Adipose tissue (tissue), 3 donors: ENCODE measurements around the gene CDC42BPB. TPM values are rescaled to one million over a fixed set of nuclear protein-coding genes. Genes with fewer than 3 reads are reported as not detected.

Source experiments
- H3K27ac ChIP-seq: one replicate; pipeline ENCODE4 v1.5.1; 2013; ENCODE audit warnings: low read depth, low read length
- WGBS, 3 donors: extraction: QIAGEN DNeasy Blood & Tissue Kit; methylation state at CpG; one replicate each; pipeline ENCODE4 v1.1.7; 2013; 5-methylcytosine and 5-hydroxymethylcytosine counted together
- polyA plus RNA-seq, 3 donors: library from polyadenylated mRNA; stranded (reverse); fragments of 200-250 nt; gene quantifications; one replicate each; pipeline ENCODE4 v1.2.3, GENCODE V29; 2013
- donor health status: healthy with polysubstance abuse.
- donor health status: Bipolar disorder and iron deficiency.
- donor health status: healthy.

The CDC42BPB gene
- polyA plus RNA-seq, 3 donors: 22.8 to 53.5 (median 39.0) TPM

DNA sequence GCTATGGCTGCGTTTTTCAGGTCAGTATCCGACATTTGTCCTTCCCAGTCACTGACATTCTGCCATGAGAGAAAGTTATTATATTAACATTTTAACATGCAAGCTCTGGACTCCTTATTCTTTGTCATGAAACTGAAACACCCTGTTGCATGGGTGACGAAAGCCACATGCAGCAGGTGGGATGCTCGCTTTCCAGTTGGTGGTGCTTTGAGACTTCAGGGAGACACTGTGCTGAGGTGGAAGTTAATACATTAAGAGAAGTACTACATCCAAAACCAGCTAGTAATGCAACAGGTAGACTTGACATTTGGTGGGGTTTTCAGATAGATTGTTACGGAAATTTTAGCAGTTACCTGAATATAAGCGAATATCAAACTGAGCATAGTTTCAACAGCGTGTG lies 167.7 kb downstream of the CDC42BPB start:
- H3K27ac ChIP-seq: no peak overlapping the region
- WGBS, 3 donors: 95 to 98% (median 97%) methylated on average over 7 of the region's 7 CpGs

DNA sequence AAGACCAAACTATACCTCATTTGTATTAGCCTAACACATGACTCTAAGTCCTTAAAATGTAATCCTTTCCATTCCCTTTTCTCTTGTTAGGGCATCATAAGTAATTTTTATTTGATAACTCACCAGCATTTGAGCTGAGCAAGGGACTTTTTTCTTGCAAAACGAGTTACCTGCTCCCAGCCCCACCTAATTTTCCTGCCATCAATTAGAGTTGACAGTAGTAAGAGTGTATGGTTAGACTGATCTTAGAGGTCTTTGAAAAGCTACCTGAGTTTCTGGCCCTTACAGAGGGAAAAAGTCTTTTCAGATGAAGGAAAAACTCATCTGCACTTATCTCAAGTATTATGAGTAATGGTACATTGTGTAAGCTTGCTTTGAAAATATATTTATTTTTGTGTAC lies 168.6 kb downstream of the CDC42BPB start:
- 65 to 89% (median 81%) methylated on average over 1 of the region's 1 CpG for WGBS, 3 donors
- H3K27ac ChIP-seq: no peak overlapping the region

DNA sequence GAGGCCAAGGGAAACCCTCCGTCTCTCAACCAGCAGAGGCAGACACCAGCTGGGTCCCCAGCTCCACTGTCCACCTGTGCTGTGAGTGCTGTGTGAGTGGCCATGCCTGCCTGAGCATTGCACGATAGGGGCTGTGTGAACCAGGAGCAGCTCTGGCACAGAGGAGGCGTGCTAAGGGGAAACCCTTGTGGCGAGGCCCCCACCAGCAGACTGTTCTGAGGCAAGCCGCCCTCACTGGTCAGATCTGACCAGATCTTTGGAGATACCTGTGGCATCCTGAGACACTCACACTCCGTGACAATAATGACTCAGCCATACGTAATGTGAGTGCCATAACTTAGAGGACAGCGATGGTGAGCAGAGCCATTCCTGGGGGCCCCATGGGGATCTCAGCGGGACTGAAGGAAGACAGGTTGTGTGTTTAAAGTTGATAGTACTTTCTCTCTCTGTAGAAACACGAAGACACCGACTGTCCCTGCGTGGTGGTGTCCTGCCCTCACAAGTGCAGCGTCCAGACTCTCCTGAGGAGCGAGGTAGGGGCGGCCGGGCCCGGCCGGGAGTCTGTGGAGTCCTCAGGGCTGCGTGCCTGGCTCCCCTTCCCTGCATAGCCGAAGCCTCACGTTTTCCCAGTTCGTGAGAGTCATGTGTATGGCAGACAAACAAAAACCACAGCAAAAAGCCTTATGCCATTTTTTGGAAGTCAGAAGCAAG lies 171.5 kb downstream of the CDC42BPB start:
- WGBS, 3 donors: 95 to 96% (median 95%) methylated on average over 22 of the region's 22 CpGs

DNA sequence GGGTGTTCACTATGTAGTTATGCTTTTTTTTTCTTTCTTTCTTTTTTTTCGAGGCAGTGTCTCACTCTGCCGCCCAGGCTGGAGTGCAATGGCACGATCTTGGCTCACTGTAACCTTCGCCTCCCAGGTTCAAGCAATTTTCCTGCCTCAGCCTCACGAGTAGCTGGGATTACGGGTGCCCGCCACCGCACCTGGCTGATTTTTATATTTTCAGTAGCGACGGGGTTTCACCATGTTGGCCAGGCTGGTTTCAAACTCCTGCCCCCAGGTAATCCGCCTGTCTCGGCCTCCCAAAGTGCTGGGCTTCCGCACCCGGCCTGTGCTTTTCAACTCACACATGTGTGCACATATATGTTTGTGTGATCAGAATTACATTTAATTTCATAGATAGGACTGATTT lies 173.8 kb downstream of the CDC42BPB start:
- 96 to 97% (median 96%) methylated on average over 14 of the region's 14 CpGs for WGBS, 3 donors
- H3K27ac ChIP-seq: no peak overlapping the region

More for the DNA sequence above, 171.5 kb downstream of the CDC42BPB start:
- no peak overlapping the region for H3K27ac ChIP-seq

DNA sequence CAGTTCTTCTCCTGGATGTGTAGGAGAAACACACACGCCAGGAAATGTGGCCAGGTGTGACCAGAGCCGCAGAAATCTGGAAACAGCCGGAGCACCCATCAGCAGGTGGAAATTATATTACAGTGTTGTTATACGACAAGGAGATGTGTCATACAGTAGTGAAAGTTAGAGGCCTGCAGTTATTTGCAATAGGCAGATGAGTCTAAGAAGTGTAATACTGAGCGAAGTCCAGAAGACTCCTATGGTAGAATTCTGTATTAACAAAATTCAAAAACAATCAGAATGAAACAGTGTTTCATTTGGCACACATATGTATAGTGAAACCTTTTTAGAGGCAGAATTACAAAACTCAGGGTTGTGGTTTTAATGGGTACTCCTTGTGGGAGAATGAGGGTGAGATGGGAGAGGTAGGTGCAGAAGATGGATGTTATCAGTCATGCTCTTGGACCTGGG lies 174.2 kb downstream of the CDC42BPB start:
- 88 to 95% (median 94%) methylated on average over 5 of the region's 5 CpGs for WGBS, 3 donors
- no peak overlapping the region for H3K27ac ChIP-seq

Other genes starting within 250 kb of the CDC42BPB start
- gene AMN, start 134.9 kb downstream of the CDC42BPB start, polyA plus RNA-seq: 10 to 100 TPM in 1 of 3 donors, 1 to 10 TPM in 2; 1.5 to 12.3 (median 2.0) TPM
- 1 to 10 TPM in 2 of 3 donors, under 1 TPM in 1; 0.09 to 3.6 (median 1.2) TPM for gene LBHD2, start 26.7 kb upstream of the CDC42BPB start, polyA plus RNA-seq
- 1 to 10 TPM; 1.7 to 4.5 (median 1.7) TPM for gene EXOC3L4, start 37.2 kb upstream of the CDC42BPB start, polyA plus RNA-seq
- 100 to 1,000 TPM in 2 of 3 donors, 10 to 100 TPM in 1; 24.6 to 405 (median 266) TPM for gene TNFAIP2, start 65.9 kb upstream of the CDC42BPB start, polyA plus RNA-seq